Esophagus (tissue), 2 donors: ENCODE results near the gene AGBL4. TPM values are rescaled to one million over a fixed set of nuclear protein-coding genes. Genes with fewer than 3 reads are reported as not detected.

Source experiments
- H3K27ac ChIP-seq, 2 donors: one replicate each; pipeline ENCODE4 v1.5.1; 2013; ENCODE audit warnings: low read depth in 2 of 2, mild to moderate bottlenecking in 2 of 2, inconsistent platforms in 1 of 2, low read length in 1 of 2, moderate library complexity in 1 of 2
- H3K27me3 ChIP-seq, 2 donors: one replicate each; pipeline ENCODE4 v1.6.1; 2013; ENCODE audit warnings: low read length in 2 of 2, control low read depth in 1 of 2, mild to moderate bottlenecking in 1 of 2; ENCODE audit not compliant: insufficient read depth in 2 of 2, control insufficient read depth in 1 of 2
- H3K36me3 ChIP-seq, 2 donors: one replicate each; pipeline ENCODE4 v1.6.1; 2013; ENCODE audit warnings: low read length in 1 of 2; ENCODE audit not compliant: control insufficient read depth in 2 of 2, insufficient read depth in 2 of 2
- H3K4me1 ChIP-seq, 2 donors: one replicate each; pipeline ENCODE4 v1.6.1; 2013; ENCODE audit warnings: low read length in 1 of 2; ENCODE audit not compliant: control insufficient read depth in 2 of 2, insufficient read depth in 2 of 2
- H3K4me3 ChIP-seq, 2 donors: one replicate each; pipeline ENCODE4 v1.5.1; 2013; ENCODE audit warnings: low read length in 2 of 2, mild to moderate bottlenecking in 2 of 2, low read depth in 1 of 2, moderate library complexity in 1 of 2
- H3K9me3 ChIP-seq, 2 donors: one replicate each; pipeline ENCODE4 v1.6.1; 2013; ENCODE audit warnings: mild to moderate bottlenecking in 2 of 2, low read depth in 1 of 2, low read length in 1 of 2, moderate library complexity in 1 of 2; ENCODE audit not compliant: control insufficient read depth in 2 of 2, insufficient read depth in 1 of 2
- WGBS, 2 donors: extraction: QIAGEN DNeasy Blood & Tissue Kit; methylation state at CpG; one replicate each; pipeline ENCODE4 v1.1.7; 2013; 5-methylcytosine and 5-hydroxymethylcytosine counted together
- polyA plus RNA-seq, 2 donors: library from polyadenylated mRNA; stranded (reverse); fragments of 200-250 nt; gene quantifications; one replicate each; pipeline ENCODE4 v1.2.3, GENCODE V29; 2013
- donor health status: healthy with polysubstance abuse.
- donor health status: Bipolar disorder and iron deficiency.

The AGBL4 gene
- polyA plus RNA-seq, 2 donors = 0.02 TPM; not detected in 1

DNA sequence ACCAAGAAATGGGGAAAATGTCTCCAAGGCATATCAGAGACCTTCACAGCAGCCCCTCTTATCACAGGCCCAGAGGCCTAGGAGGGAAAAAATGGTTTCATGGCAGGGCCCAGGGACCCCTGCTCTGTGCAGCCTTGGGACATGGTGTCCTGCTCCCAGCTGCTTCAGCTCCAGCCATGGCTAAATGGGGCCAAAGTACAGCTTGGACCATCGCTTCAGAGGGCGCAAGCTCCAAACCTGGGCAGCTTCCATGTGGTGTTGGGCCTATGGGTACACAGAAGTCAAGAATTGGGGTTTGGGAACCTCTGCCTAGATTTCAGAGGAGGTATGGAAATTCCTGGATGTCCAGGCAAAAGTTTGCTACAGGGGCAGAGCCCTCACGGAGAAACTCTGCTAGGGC lies 964.7 kb downstream of the AGBL4 start:
- WGBS, 2 donors = 84 to 91% methylated on average over 3 of the region's 3 CpGs
- H3K36me3 ChIP-seq = no peaks in the 10 kb centered on the region
- H3K27me3 ChIP-seq = no peaks in the 10 kb centered on the region
- no peaks in the 10 kb centered on the region for H3K4me1 ChIP-seq
- no peak overlapping the region for H3K4me3 ChIP-seq
- H3K27ac ChIP-seq = no peak overlapping the region
- peaks cover 0 to 3% of the 10 kb centered on the region in 2 donors for H3K9me3 ChIP-seq

DNA sequence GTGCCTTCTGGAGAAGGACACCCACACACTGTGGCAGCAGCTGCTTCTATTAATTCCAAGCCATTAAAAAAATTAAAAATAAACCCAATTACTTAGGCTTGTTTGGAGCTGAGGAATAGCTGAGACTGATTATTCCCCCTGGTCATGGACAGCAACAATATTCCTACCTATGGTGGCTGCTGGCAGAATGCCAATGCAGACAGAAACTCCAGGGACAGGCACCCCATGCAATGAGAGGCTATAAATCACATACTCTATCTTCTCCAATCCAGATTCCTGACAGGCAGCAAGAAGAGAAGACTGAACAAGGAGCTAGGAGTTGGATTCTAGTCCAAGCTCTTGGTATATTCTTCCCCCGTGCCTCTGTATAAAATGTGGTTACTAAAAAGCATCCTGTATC lies 971.7 kb downstream of the AGBL4 start:
- no peaks in the 10 kb centered on the region for H3K9me3 ChIP-seq
- H3K27ac ChIP-seq = no peak overlapping the region
- no peak overlapping the region for H3K4me3 ChIP-seq
- H3K36me3 ChIP-seq = no peaks in the 10 kb centered on the region
- no peaks in the 10 kb centered on the region for H3K4me1 ChIP-seq
- WGBS, 2 donors = 75 to 90% methylated on average over 1 of the region's 1 CpG
- no peaks in the 10 kb centered on the region for H3K27me3 ChIP-seq

GRCh38 chr1:49051647-49052046 lies 972.1 kb downstream of the AGBL4 start:
- 52 to 53% methylated on average over 2 of the region's 2 CpGs for WGBS, 2 donors
- Histone ChIP-seq H3K4me1 (no peaks in the 10 kb centered on the region), H3K9me3 (no peaks in the 10 kb centered on the region), H3K27ac (no peak overlapping the region), H3K27me3 (no peaks in the 10 kb centered on the region), H3K36me3 (no peaks in the 10 kb centered on the region), H3K4me3 (no peak overlapping the region)

- no peak overlapping the region for H3K4me3 ChIP-seq
- no peak overlapping the region for H3K27ac ChIP-seq
- H3K27me3 ChIP-seq = no peaks in the 10 kb centered on the region
- H3K36me3 ChIP-seq = no peaks in the 10 kb centered on the region
- WGBS, 2 donors = 71 to 75% methylated on average over 4 of the region's 4 CpGs
- H3K9me3 ChIP-seq = no peaks in the 10 kb centered on the region
- no peaks in the 10 kb centered on the region for H3K4me1 ChIP-seq
Measured at GRCh38 chr1:49050041-49050440, 973.7 kb downstream of the AGBL4 start.

- no peaks in the 10 kb centered on the region for H3K27me3 ChIP-seq
- no peak overlapping the region for H3K27ac ChIP-seq
- no peaks in the 10 kb centered on the region for H3K4me1 ChIP-seq
- no peak overlapping the region for H3K4me3 ChIP-seq
- WGBS, 2 donors = 55 to 64% methylated on average over 2 of the region's 2 CpGs
- H3K36me3 ChIP-seq = no peaks in the 10 kb centered on the region
- no peaks in the 10 kb centered on the region for H3K9me3 ChIP-seq
Measured at GRCh38 chr1:49048188-49048587, 975.6 kb downstream of the AGBL4 start.

DNA sequence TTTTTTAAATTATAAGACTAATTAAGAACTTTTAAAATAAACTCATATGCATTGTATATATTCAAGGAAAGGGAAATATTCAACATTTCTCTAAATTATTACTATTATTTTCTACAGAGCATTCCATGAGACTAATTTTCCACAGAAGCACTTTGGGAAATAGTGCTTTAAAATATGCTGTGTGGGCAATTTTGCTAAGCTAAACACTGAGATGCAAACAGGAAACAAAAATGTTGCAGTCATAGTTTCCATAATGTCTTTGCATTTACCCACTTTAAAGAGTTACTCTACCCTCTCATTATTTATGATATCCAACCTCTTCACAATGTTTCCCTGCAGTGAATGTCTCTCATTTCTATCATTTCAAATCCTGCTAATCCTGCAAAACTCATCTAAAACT lies 977.4 kb downstream of the AGBL4 start:
- Histone ChIP-seq H3K4me3 (no peak overlapping the region), H3K27ac (no peak overlapping the region), H3K27me3 (no peaks in the 10 kb centered on the region), H3K36me3 (no peaks in the 10 kb centered on the region), H3K4me1 (no peaks in the 10 kb centered on the region), H3K9me3 (no peaks in the 10 kb centered on the region)

DNA sequence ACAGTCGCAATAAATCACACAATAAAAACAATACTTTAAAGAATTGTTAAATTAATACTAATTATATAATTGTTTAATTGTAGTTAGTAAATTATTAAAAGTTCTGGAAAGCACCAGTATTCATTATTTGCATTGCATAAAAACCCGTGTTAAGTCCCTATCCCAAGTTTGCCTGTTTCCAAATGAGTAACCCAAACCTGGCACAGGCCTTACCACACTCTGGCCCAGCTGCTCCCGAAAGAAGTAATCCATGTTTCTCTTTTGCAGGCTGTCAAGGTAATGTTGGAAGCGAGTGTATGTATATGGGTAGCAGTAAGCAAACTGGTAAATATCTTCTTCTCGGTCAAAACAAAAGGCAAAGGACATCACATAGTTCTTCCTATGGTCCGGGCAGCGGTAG lies 978.4 kb downstream of the AGBL4 start:
- Histone ChIP-seq H3K27ac (no peak overlapping the region), H3K9me3 (no peaks in the 10 kb centered on the region), H3K27me3 (no peaks in the 10 kb centered on the region), H3K4me1 (no peaks in the 10 kb centered on the region), H3K36me3 (no peaks in the 10 kb centered on the region), H3K4me3 (no peak overlapping the region)
- 81 to 83% methylated on average over 7 of the region's 7 CpGs for WGBS, 2 donors

GRCh38 chr1:49036700-49037099 lies 987.1 kb downstream of the AGBL4 start:
- no peaks in the 10 kb centered on the region for H3K27me3 ChIP-seq
- WGBS, 2 donors = 56 to 72% methylated on average over 4 of the region's 4 CpGs
- no peak overlapping the region for H3K27ac ChIP-seq
- H3K9me3 ChIP-seq = peaks cover 0 to 3% of the 10 kb centered on the region in 2 donors
- no peaks in the 10 kb centered on the region for H3K4me1 ChIP-seq
- H3K36me3 ChIP-seq = no peaks in the 10 kb centered on the region
- H3K4me3 ChIP-seq = no peak overlapping the region

DNA sequence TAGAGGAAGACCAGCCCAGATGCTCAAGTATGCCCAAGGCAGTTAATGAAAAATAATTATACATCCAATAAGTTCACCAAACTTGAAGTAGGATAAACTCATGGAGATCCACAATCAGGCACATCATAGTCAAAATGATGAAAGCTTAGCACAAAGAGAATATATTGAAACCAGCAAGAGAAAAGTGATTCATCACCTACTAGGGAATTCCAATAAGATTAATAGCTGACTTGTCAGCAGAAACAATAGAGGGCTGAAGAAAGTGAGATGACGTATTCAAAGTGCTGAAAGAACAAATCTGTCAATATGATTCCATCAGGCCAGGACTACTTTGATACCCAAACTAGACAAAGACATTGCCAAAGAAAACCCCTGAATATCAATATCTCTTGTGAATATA lies 995.4 kb downstream of the AGBL4 start:
- Histone ChIP-seq H3K27me3 (no peaks in the 10 kb centered on the region), H3K4me3 (no peak overlapping the region), H3K27ac (no peak overlapping the region), H3K36me3 (no peaks in the 10 kb centered on the region), H3K4me1 (peaks cover 0 to 2% of the 10 kb centered on the region in 2 donors), H3K9me3 (peaks cover 2 to 4% of the 10 kb centered on the region in 2 donors)
- 72 to 88% methylated on average over 1 of the region's 1 CpG for whole genome bisulfite sequencing, 2 donors

- no peak overlapping the region for H3K4me3 ChIP-seq
- H3K36me3 ChIP-seq = no peaks in the 10 kb centered on the region
- H3K9me3 ChIP-seq = peaks cover 2% of the 10 kb centered on the region in 2 donors
- no peaks in the 10 kb centered on the region for H3K27me3 ChIP-seq
- no peak overlapping the region for H3K27ac ChIP-seq
- WGBS, 2 donors = 76 to 82% methylated on average over 1 of the region's 1 CpG
- H3K4me1 ChIP-seq = peaks cover 0 to 2% of the 10 kb centered on the region in 2 donors
Measured at GRCh38 chr1:49026230-49026811, 997.4 kb downstream of the AGBL4 start.
